Liver (tissue), 3 donors: ENCODE results near the gene SERPINB1.

Experiments
- EGR1 ChIP-seq, 2 donors: IDR thresholded peaks; 2 replicates each; pipeline ENCODE4 v1.6.1; 2016 to 2018; ENCODE audit warnings: antibody characterized with exemption in 2 of 2, low read depth in 2 of 2
- GABPA ChIP-seq, 2 donors: IDR thresholded peaks in 1 of 2; conservative IDR thresholded peaks in 1 of 2; 2 replicates each; pipeline ENCODE4 v1.6.1; 2016; ENCODE audit warnings: antibody characterized with exemption in 2 of 2, mild to moderate bottlenecking in 1 of 2, moderate library complexity in 1 of 2
- HNF4G ChIP-seq: IDR thresholded peaks from 2 replicates; pipeline ENCODE4 v1.6.1; 2016; ENCODE audit warnings: antibody characterized with exemption
- RAD21 ChIP-seq, 2 donors: IDR thresholded peaks; 2 replicates each; pipeline ENCODE4 v1.6.1; 2016; ENCODE audit warnings: antibody characterized with exemption in 2 of 2, mild to moderate bottlenecking in 2 of 2
- RXRA ChIP-seq, 2 donors: IDR thresholded peaks; 2 replicates each; pipeline ENCODE4 v1.6.1; 2017 to 2018; ENCODE audit warnings: antibody characterized with exemption in 2 of 2, mild to moderate bottlenecking in 1 of 2
- SP1 ChIP-seq: IDR thresholded peaks from 2 replicates; pipeline ENCODE4 v1.6.1; 2018; ENCODE audit warnings: antibody characterized with exemption, mild to moderate bottlenecking
- TAF1 ChIP-seq: conservative IDR thresholded peaks from 2 replicates; pipeline ENCODE4 v1.6.1; 2016; ENCODE audit warnings: antibody characterized with exemption, mild to moderate bottlenecking
- YY1 ChIP-seq: IDR thresholded peaks from 2 replicates; pipeline ENCODE4 v1.6.1; 2016; ENCODE audit warnings: antibody characterized with exemption, mild to moderate bottlenecking
- TF ChIP-seq, protein P1 (sequence below): IDR thresholded peaks from 2 replicates; pipeline ENCODE4 v1.6.1; 2016; ENCODE audit warnings: antibody characterized with exemption, mild to moderate bottlenecking
- TF ChIP-seq, protein P2 (sequence below): fragments of 150-350 bp; IDR thresholded peaks from 2 replicates; pipeline ENCODE4 v1.5.1; 2017; ENCODE audit warnings: improper control_type of control experiment, low read depth, low read length; ENCODE audit not compliant: missing input control
- TF ChIP-seq, protein P3 (sequence below): IDR thresholded peaks from 2 replicates; pipeline ENCODE4 v1.6.1; 2016; ENCODE audit warnings: antibody characterized with exemption
- TF ChIP-seq, protein P4 (sequence below): IDR thresholded peaks from 2 replicates; pipeline ENCODE4 v1.6.1; 2016; ENCODE audit warnings: antibody characterized with exemption
- TF ChIP-seq, protein P5 (sequence below): IDR thresholded peaks from 2 replicates; pipeline ENCODE4 v1.6.1; 2016; ENCODE audit warnings: antibody characterized with exemption
- donor health status: healthy.
- donor health status: healthy.

- TF ChIP-seq, protein P1, sequence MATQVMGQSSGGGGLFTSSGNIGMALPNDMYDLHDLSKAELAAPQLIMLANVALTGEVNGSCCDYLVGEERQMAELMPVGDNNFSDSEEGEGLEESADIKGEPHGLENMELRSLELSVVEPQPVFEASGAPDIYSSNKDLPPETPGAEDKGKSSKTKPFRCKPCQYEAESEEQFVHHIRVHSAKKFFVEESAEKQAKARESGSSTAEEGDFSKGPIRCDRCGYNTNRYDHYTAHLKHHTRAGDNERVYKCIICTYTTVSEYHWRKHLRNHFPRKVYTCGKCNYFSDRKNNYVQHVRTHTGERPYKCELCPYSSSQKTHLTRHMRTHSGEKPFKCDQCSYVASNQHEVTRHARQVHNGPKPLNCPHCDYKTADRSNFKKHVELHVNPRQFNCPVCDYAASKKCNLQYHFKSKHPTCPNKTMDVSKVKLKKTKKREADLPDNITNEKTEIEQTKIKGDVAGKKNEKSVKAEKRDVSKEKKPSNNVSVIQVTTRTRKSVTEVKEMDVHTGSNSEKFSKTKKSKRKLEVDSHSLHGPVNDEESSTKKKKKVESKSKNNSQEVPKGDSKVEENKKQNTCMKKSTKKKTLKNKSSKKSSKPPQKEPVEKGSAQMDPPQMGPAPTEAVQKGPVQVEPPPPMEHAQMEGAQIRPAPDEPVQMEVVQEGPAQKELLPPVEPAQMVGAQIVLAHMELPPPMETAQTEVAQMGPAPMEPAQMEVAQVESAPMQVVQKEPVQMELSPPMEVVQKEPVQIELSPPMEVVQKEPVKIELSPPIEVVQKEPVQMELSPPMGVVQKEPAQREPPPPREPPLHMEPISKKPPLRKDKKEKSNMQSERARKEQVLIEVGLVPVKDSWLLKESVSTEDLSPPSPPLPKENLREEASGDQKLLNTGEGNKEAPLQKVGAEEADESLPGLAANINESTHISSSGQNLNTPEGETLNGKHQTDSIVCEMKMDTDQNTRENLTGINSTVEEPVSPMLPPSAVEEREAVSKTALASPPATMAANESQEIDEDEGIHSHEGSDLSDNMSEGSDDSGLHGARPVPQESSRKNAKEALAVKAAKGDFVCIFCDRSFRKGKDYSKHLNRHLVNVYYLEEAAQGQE: no peak
- TF ChIP-seq, protein P2, sequence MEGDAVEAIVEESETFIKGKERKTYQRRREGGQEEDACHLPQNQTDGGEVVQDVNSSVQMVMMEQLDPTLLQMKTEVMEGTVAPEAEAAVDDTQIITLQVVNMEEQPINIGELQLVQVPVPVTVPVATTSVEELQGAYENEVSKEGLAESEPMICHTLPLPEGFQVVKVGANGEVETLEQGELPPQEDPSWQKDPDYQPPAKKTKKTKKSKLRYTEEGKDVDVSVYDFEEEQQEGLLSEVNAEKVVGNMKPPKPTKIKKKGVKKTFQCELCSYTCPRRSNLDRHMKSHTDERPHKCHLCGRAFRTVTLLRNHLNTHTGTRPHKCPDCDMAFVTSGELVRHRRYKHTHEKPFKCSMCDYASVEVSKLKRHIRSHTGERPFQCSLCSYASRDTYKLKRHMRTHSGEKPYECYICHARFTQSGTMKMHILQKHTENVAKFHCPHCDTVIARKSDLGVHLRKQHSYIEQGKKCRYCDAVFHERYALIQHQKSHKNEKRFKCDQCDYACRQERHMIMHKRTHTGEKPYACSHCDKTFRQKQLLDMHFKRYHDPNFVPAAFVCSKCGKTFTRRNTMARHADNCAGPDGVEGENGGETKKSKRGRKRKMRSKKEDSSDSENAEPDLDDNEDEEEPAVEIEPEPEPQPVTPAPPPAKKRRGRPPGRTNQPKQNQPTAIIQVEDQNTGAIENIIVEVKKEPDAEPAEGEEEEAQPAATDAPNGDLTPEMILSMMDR: no peak
- TF ChIP-seq YY1: no peak
- no peak for TF ChIP-seq RAD21 (IDR thresholded peaks at IDR 0.05)
- TF ChIP-seq, protein P3, sequence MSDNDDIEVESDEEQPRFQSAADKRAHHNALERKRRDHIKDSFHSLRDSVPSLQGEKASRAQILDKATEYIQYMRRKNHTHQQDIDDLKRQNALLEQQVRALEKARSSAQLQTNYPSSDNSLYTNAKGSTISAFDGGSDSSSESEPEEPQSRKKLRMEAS: no peak
- TF ChIP-seq, protein P4, sequence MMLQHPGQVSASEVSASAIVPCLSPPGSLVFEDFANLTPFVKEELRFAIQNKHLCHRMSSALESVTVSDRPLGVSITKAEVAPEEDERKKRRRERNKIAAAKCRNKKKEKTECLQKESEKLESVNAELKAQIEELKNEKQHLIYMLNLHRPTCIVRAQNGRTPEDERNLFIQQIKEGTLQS: no peak
- TF ChIP-seq, protein P5, sequence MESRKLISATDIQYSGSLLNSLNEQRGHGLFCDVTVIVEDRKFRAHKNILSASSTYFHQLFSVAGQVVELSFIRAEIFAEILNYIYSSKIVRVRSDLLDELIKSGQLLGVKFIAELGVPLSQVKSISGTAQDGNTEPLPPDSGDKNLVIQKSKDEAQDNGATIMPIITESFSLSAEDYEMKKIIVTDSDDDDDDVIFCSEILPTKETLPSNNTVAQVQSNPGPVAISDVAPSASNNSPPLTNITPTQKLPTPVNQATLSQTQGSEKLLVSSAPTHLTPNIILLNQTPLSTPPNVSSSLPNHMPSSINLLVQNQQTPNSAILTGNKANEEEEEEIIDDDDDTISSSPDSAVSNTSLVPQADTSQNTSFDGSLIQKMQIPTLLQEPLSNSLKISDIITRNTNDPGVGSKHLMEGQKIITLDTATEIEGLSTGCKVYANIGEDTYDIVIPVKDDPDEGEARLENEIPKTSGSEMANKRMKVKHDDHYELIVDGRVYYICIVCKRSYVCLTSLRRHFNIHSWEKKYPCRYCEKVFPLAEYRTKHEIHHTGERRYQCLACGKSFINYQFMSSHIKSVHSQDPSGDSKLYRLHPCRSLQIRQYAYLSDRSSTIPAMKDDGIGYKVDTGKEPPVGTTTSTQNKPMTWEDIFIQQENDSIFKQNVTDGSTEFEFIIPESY: no peak
- no peak for TF ChIP-seq HNF4G
- TF ChIP-seq EGR1 (IDR thresholded peaks at IDR 0.05; ENCODE audit: low read depth in 2 of 2): no peak
- TF ChIP-seq TAF1: no peak
- no peak for TF ChIP-seq RXRA (IDR thresholded peaks at IDR 0.05)
- no peak for TF ChIP-seq SP1
- TF ChIP-seq GABPA (IDR thresholded peaks at IDR 0.05 in 1 of 2, conservative IDR thresholded peaks at IDR 0.05 in 1 of 2): no peak
These were observed 39.8 kb upstream of the SERPINB1 start for GRCh38 chr6:2881423-2881822.
